NCI-H748 treated with DMSO at 0.1 percent for 48 hours (cell line): ENCODE measurements around the gene ATG12.

Experiments used
- DNase-seq: peaks from one replicate; lab custom pipeline; 2025; lab: John Stamatoyannopoulos, UW

The ATG12 gene

DNA sequence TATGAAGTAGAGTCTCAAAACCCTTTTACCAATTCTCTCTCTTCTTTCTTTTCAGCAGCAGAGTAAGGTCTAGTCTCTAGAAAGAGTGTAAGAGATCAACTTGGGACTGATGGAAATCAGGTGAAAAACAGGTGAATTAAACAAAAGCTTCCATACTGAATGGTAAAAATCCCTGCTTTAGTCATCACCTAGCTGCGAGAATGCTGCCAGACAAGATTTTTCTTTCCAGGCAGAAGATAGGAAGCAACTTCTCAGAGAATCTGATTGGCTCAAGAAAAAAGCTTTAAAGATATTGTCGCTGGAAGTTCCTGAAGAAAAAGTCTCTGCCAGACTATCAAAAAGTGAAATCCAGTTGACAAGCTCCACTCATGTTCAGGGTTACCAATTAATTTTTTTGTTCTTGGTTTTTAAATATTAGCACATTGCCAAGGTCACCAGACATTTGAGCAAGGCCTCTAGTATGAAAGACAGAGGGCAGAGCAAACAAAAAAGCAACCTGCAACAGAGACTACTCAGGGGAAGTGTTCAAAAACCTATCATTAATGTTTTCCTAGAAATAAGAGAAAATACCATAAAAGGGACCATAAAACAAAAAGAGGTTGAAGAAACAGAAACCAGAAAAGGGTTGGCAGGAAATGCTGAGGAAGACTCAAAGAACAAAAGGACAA, 34.2 kb downstream of the ATG12 start:
- DNase-seq, result no peak

GRCh38 chr5:115801984-115802383, 39.4 kb downstream of the ATG12 start:
- DNase-seq, result no peak

DNA sequence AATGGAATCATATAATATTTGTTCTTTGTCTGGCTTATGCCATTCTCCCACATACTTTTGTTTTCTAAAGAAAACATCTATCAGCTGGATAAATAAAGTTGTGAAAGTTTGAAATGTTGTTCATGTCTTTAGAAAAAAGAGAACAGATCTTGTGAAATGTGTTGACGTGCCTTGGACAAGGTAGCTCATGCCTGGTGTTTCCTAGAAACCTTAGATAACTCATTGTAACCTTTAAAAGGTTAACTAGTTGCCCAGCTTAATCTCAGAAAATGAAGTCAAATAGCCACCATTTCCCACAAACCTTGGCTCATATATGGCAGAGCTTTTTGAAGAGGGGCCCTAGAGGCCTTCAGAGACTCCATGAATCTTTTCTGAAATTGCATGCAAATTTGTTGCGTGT, 40.2 kb downstream of the ATG12 start:
- DNase-seq, result no peak

DNA sequence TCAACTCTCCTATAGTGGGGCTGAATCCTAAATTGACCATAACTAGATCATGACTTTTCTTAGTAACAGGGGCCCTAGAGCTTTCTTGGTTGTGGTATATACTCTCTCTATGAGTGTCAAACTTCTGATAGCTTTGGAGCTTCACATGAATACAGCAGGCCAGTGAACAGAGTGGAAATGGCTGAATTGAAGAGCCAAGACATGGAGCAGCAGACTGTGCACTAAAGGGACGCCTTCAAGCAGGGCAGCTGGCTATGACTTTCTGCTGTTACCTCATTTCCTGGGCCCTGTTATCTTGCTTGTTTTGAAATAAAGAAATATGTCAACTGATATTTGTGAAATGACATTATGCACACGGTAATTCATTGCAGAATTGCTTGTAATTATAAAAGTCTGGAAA, 41.3 kb downstream of the ATG12 start:
- DNase-seq, result no peak

- no peak for DNase-seq
Measured at GRCh38 chr5:115798252-115798651, 43.1 kb downstream of the ATG12 start.

DNA sequence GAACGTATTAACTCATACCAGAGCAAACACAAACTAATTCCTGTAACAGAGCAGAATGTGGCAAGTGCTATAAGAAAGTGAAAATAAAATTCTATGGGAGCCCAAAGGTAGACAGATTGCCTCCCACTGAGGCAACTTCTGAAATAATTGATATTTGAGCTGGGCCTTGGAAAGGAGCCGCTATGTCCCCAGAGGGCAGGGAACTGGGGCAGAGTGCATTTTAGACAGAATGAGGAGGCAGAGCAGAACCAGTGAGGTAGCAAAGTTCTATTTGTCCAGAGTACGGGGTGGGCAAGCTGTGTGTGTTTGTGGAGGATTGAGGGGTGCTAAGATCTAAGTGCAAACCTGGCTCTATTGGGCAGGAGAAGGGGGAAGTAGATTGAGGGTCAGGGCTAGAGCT, 44.7 kb downstream of the ATG12 start:
- DNase-seq, result no peak

- no peak for DNase-seq
Measured at GRCh38 chr5:115795700-115796099, 45.7 kb downstream of the ATG12 start.

DNA sequence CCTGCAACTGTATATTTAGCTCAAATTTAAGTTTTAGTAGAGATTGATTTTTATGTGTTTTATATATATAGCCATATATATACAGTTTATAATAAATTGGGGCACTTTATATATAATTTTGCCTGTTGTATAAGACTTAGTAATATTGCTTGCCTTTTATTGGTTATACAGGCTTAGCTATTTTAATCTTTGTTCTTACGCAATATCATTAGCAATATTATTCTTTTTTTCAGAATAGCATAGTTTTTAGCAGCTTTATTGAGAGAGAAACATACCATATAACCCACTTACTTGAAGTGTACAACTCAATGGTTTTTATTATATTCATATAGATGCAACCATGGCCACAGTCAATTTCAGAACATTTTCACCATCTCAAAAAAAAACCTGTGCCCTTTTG, 52.9 kb downstream of the ATG12 start:
- no peak for DNase-seq

DNA sequence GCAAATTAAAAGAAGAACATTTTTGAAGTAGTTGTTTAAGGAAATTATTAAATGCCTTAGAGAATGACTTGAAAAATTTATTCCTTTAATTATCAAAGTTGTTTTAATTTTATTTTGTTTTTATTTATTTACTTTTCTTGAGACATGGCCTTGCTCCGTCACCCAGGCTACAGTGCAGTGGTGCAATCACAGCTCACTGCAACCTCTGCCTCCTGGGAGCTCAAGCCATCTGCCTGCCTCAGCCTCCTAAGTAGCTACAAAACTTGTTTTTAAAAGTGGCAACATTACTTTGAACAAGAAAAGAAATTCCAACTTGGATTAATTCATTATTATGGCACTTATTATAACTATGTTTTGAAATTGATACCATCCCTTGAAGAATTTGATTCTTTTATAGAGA, 53.9 kb downstream of the ATG12 start:
- DNase-seq, result no peak

DNA sequence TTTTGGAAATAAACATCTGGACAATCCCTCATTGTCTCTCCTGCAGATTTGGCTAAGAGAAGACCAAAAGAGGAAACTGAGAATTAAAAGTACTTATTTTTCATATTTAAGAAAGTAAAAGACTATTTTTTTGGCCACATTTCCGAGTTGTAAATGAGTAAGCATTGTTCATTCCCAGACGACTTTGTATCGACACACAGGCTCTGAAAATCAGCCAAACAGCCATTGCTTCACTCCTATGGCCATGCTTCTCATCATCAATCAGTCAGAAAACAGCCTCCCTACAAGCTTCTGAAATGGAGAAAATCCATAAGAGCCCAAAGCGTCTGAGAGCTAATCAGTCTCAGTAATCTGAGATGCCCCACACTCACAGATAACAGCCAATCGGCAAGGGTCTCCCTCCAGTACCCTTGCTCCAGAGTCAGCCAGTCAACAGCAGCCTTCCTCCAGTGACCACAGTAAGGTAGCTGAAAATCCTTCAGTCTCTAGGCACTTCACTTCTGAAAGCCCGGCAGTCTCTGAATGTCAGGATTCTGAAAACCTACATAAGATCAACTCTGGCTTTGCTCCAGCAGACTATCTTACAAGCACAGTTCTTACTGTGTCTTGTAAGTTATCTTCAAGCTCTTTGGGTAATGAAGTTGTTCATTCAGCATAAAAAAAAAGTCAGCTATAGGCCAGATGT, 55.8 kb downstream of the ATG12 start:
- DNase-seq, result no peak

- DNase-seq, result no peak
Measured at GRCh38 chr5:115778417-115778816, 62.9 kb downstream of the ATG12 start.
